Measurements from ENCODE around the gene SAMD1. TPM values are rescaled to one million over a fixed set of nuclear protein-coding genes. Genes with fewer than 3 reads are reported as not detected.

Gene SAMD1
- total RNA-seq, 2 donors from 2014 or later = 52.9 to 91.3 TPM

GRCh38 chr19:14101003-14101545, 10.5 kb upstream of the SAMD1 start:
- no peaks in the 10 kb centered on the region for H3K27me3 ChIP-seq
- DNase-seq = no peak
- intact Hi-C loops (cut with DNase I) = no loop called here
- no peaks in the 10 kb centered on the region for H3K9me3 ChIP-seq
- no peak overlapping the region for H3K27ac ChIP-seq
- H3K4me3 ChIP-seq = no peak overlapping the region
- TF ChIP-seq CTCF (IDR thresholded peaks at IDR 0.05) = no peak
- no peaks in the 10 kb centered on the region for H3K4me1 ChIP-seq
- H3K9ac ChIP-seq (ENCODE audit: low read depth in 2 of 2, low read length in 2 of 2) = no peak overlapping the region
- no peaks in the 10 kb centered on the region for H3K36me3 ChIP-seq

DNA sequence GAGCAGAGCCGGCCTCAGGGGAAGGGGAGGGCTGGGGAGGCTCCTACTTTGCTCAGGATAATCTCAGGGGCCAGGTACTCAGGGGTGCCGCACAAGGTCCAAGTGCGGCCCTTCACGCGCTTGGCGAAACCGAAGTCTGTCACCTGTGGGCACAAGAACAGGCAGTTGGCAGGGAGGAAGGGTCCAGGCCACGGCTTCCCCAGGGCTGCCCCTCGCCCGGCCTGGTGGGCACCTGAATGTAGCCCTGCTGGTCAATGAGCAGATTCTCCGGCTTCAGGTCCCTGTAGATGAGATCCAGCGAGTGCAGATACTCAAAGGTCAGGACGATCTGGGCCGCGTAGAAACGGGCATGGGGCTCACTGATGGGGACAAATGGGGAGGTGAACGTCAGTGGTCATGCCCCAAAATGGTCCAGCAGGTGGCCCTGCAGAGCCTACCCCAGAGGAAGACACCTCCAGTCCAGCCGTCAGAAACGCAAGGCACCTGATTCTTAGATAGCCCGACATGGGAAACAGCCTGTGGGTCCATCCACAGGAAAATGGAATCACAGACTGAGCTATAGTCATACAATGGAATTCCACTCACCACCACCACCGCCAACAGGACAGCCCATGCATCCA, 7.1 kb upstream of the SAMD1 start:
- H3K27ac ChIP-seq = no peak overlapping the region
- DNase-seq = no peak
- no peaks in the 10 kb centered on the region for H3K27me3 ChIP-seq
- no peaks in the 10 kb centered on the region for H3K4me1 ChIP-seq
- no peaks in the 10 kb centered on the region for H3K9me3 ChIP-seq
- intact Hi-C loops (cut with DNase I) = no loop called here
- H3K36me3 ChIP-seq = no peaks in the 10 kb centered on the region
- H3K4me3 ChIP-seq = no peak overlapping the region
- TF ChIP-seq CTCF (IDR thresholded peaks at IDR 0.05) = no peak
- H3K9ac ChIP-seq (ENCODE audit: low read depth in 2 of 2, low read length in 2 of 2) = no peak overlapping the region

DNA sequence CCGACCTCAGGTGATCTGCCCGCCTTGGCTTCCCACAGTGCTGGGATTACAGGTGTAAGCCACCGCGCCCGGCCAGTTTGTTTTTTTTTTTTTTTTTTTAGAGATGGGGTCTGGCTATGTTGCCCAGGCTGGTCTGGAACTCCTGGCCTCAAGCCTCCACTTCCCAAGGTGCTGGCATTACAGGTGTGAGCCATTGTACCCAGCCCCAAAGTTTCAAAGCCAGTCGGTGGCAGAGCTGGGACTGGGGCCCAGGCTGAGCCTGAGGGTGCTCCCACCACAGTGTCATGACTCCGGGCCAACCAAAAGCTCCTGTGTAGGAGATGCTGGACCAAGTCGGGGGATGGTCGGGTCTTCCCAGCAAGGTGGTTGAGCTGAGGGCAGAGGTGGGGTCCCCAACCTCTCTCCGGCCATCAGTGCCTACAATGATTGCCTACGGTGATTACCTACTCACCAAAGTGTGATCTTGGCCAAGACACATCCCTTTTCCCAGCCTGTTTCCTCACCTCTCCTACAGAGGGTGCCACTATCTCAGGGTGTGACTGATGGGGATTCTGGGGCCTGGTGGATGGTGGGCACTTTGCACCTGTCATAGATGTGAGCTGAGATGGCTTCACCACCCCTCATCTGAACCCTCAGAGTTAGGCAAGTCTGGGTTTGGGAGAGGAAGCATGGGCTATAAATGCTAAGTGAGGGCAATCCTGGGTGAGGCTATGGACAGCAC, 5.9 kb upstream of the SAMD1 start:
- no peaks in the 10 kb centered on the region for H3K27me3 ChIP-seq
- H3K4me1 ChIP-seq = no peaks in the 10 kb centered on the region
- H3K9me3 ChIP-seq = no peaks in the 10 kb centered on the region
- no peak overlapping the region for H3K27ac ChIP-seq
- DNase-seq = no peak
- no peak overlapping the region for H3K4me3 ChIP-seq
- no peak for TF ChIP-seq CTCF (IDR thresholded peaks at IDR 0.05)
- no peak overlapping the region for H3K9ac ChIP-seq (ENCODE audit: low read depth in 2 of 2, low read length in 2 of 2)
- no peaks in the 10 kb centered on the region for H3K36me3 ChIP-seq
- intact Hi-C loops (cut with DNase I) = no loop called here

DNA sequence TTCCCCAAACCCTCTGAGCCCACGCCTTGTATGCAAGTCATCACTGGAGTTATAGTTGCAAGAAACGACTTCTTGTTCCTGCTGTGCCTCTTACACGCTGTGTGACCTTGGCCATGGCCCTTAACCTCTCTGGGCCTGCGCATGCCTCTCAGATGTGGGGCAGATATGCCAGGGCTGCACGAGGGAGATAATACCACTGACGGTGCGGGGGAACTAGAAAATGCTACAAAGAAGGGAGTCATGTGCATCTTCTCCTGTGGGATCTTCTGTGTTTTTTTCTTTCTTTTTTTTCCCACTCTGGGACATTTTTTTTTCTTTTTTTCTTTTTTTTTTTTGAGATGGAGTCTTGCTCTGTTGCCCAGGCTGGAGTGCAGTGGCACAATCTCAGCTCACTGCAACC, 4.3 kb upstream of the SAMD1 start:
- no peaks in the 10 kb centered on the region for H3K4me1 ChIP-seq
- H3K9me3 ChIP-seq = no peaks in the 10 kb centered on the region
- no peak overlapping the region for H3K4me3 ChIP-seq
- H3K36me3 ChIP-seq = no peaks in the 10 kb centered on the region
- DNase-seq = no peak
- no peak overlapping the region for H3K9ac ChIP-seq (ENCODE audit: low read depth in 2 of 2, low read length in 2 of 2)
- H3K27ac ChIP-seq = no peak overlapping the region
- H3K27me3 ChIP-seq = no peaks in the 10 kb centered on the region
- intact Hi-C loops (cut with DNase I) = no loop called here
- TF ChIP-seq CTCF (IDR thresholded peaks at IDR 0.05) = no peak

DNA sequence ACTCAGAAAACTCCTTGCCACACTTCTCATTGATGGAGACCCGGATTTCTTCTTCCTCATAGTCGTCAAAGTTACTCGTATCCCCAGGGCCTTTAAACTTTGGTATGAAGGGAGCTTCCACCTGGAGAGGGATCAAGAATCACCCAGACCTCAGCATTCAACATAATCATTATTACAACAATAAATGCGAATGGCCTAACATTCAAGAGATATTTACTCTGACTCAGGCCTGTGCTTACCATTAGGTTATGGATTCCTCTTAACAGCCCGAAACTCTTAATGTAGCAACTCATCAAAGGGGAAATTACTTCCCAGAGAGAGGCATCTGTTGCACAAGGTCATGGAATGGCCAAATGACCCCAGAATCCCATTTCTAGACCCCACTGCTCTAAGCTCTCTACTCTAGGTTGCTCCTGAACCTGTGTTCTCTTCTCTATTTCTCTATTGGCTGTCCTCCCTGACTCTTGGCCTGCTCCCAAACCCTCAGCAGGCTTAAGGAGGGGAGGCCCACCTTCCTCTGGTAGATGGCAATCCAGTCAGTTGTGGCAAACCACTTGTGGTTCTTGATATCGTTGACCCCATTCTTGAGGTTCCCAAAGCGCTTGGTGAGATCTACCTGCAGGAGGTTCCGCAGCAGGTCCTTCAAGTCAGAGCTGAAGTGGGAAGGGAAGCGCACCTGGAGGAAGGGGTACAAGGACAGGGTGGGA, 2.7 kb upstream of the SAMD1 start:
- Histone ChIP-seq H3K36me3 (no peaks in the 10 kb centered on the region), H3K4me3 (no peak overlapping the region), H3K4me1 (no peaks in the 10 kb centered on the region), H3K9me3 (no peaks in the 10 kb centered on the region), H3K9ac (ENCODE audit: low read depth in 2 of 2, low read length in 2 of 2) (no peak overlapping the region), H3K27ac (no peak overlapping the region), H3K27me3 (no peaks in the 10 kb centered on the region)
- TF ChIP-seq CTCF (IDR thresholded peaks at IDR 0.05) = no peak
- intact Hi-C loops (cut with DNase I) = no loop called here
- DNase-seq = no peak
